Ovary (tissue), 3 donors: ENCODE results near the gene NCF2.

ENCODE experiments used
- POLR2A ChIP-seq: fragments of 450-650 bp; IDR thresholded peaks from one replicate; pipeline ENCODE4 v1.6.1; 2017; ENCODE audit warnings: antibody characterized with exemption, mild to moderate bottlenecking, moderate library complexity
- TF ChIP-seq, protein P1 (sequence below), 3 donors: fragments of 450-650 bp in 2 of 3; fragments of 200-600 bp in 1 of 3; IDR thresholded peaks; one replicate each; pipeline versions ENCODE4 v1.5.1 to v1.8.0; 2016 to 2022; ENCODE audit warnings: antibody characterized with exemption in 3 of 3, mild to moderate bottlenecking in 1 of 3
- donor health status: DM: no; HTN: no; CAD: no.

- TF ChIP-seq, protein P1, sequence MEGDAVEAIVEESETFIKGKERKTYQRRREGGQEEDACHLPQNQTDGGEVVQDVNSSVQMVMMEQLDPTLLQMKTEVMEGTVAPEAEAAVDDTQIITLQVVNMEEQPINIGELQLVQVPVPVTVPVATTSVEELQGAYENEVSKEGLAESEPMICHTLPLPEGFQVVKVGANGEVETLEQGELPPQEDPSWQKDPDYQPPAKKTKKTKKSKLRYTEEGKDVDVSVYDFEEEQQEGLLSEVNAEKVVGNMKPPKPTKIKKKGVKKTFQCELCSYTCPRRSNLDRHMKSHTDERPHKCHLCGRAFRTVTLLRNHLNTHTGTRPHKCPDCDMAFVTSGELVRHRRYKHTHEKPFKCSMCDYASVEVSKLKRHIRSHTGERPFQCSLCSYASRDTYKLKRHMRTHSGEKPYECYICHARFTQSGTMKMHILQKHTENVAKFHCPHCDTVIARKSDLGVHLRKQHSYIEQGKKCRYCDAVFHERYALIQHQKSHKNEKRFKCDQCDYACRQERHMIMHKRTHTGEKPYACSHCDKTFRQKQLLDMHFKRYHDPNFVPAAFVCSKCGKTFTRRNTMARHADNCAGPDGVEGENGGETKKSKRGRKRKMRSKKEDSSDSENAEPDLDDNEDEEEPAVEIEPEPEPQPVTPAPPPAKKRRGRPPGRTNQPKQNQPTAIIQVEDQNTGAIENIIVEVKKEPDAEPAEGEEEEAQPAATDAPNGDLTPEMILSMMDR (IDR thresholded peaks at IDR 0.05), result no peak
- no peak for TF ChIP-seq POLR2A
These were observed 75.1 kb downstream of the NCF2 start for GRCh38 chr1:183515002-183515689.
